Type B pancreatic cell (in vitro differentiated cells): ENCODE results near the gene TSPAN11. TPM values are rescaled to one million over a fixed set of nuclear protein-coding genes. Genes with fewer than 3 reads are reported as not detected.

Experiments used
- DNase-seq: peaks from one replicate; pipeline ENCODE4 v3.0.0; 2021; ENCODE audit warnings: mixed read lengths; ENCODE audit not compliant: unreplicated experiment; ENCODE audit errors: extremely low spot score
- H3K27ac Mint-ChIP-seq: 2 replicates; pipeline ENCODE4 v1.8.0; 2021; ENCODE audit warnings: mild to moderate bottlenecking, mixed read lengths
- H3K27me3 Mint-ChIP-seq: 2 replicates; pipeline ENCODE4 v1.8.0; 2021; ENCODE audit warnings: mixed read lengths
- H3K36me3 Mint-ChIP-seq: 2 replicates; pipeline ENCODE4 v1.8.0; 2021; ENCODE audit warnings: mixed read lengths
- H3K4me1 Mint-ChIP-seq: one replicate; pipeline ENCODE4 v1.8.0; 2021; ENCODE audit warnings: mixed read lengths; ENCODE audit not compliant: unreplicated experiment
- H3K4me3 Mint-ChIP-seq: 2 replicates; pipeline ENCODE4 v1.8.0; 2021; ENCODE audit warnings: mild to moderate bottlenecking, mixed read lengths
- H3K9me3 Mint-ChIP-seq: 2 replicates; pipeline ENCODE4 v1.8.0; 2021; ENCODE audit warnings: mixed read lengths
- total RNA-seq: library from RNA; stranded (reverse); gene quantifications from 2 replicates; pipeline ENCODE4 v1.2.1, GENCODE V29; 2021; ENCODE audit warnings: low replicate concordance
- TF ChIP-seq, protein P1 (sequence below): fragments of 200-600 bp; sonication (generic); conservative IDR thresholded peaks from 2 replicates; pipeline ENCODE4 v1.5.0; 2021; ENCODE audit warnings: antibody characterized with exemption, mild to moderate bottlenecking

The TSPAN11 gene
- total RNA-seq, 1 donor from 2014 or later = 52.3 TPM

DNA sequence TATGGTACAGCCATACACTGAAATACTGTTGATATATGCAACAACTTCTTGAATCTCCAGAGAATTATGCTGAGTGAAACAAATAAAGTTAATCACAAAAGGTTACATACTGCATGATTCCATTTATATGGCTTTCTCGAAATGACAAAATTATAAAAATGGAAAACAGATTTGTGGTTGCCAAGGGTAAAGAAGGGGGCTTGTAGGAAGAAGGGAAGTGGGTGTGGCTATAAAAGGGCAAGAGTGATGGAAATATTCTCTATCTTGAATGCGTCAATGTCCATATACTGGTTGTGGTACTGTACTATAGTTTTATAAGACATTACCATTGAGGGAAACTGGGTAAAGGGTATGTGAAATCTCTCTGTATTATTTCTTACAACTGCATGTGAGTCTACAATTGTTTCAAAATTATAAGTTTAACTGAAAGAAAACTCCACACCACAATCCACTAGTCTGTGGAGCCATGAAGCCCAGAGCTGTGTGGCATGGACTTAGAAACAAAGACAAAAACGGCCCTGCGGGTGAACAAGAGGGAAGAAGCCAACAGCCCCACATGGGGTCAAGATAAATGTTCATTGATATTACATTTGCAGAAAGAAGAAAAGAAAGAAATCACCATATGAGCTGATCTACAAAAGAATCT lies 18.3 kb upstream of the TSPAN11 start:
- H3K36me3 Mint-ChIP-seq = no peaks in the 10 kb centered on the region
- H3K27ac Mint-ChIP-seq = peak overlapping the region; percentile 10
- no peak for DNase-seq
- H3K27me3 Mint-ChIP-seq = peaks cover 21% of the 10 kb centered on the region
- TF ChIP-seq, protein P1, sequence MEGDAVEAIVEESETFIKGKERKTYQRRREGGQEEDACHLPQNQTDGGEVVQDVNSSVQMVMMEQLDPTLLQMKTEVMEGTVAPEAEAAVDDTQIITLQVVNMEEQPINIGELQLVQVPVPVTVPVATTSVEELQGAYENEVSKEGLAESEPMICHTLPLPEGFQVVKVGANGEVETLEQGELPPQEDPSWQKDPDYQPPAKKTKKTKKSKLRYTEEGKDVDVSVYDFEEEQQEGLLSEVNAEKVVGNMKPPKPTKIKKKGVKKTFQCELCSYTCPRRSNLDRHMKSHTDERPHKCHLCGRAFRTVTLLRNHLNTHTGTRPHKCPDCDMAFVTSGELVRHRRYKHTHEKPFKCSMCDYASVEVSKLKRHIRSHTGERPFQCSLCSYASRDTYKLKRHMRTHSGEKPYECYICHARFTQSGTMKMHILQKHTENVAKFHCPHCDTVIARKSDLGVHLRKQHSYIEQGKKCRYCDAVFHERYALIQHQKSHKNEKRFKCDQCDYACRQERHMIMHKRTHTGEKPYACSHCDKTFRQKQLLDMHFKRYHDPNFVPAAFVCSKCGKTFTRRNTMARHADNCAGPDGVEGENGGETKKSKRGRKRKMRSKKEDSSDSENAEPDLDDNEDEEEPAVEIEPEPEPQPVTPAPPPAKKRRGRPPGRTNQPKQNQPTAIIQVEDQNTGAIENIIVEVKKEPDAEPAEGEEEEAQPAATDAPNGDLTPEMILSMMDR = no peak
- peaks cover 15% of the 10 kb centered on the region for H3K4me1 Mint-ChIP-seq
- peak overlapping the region; percentile 17 for H3K4me3 Mint-ChIP-seq
- no peaks in the 10 kb centered on the region for H3K9me3 Mint-ChIP-seq

DNA sequence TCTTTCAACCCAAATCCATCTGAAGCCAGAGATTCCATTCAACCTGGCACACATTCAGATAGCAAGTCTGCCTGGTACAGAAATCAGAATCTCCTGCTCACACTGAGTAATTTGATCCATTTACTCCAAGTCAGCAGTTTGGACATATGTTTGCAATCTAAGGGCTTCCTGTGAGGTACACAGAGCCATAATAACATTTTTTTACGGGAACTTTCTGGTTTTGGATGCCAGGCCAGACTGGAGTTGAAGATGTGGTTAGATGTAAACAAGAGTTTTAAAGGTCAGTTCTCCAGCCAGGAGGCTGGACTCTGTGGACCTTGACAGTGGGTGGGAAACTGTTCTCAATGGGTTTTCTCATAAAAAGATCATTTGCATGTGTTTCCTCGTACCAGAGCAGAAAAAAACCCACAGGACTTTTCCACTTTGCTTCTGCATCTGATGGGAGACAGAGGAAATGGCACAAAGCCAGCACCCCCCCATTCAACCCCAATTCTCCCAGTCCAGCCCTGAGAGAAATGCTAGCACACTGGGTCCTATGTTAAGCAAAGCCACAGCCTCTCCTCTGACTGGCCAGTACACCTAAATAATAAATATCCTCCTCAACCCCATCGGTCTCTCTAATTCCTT lies 17.7 kb upstream of the TSPAN11 start:
- peak overlapping the region; percentile 63 for H3K4me3 Mint-ChIP-seq
- H3K27me3 Mint-ChIP-seq = peaks cover 25% of the 10 kb centered on the region
- no peak for DNase-seq
- H3K27ac Mint-ChIP-seq = peak overlapping the region; percentile 10
- TF ChIP-seq, protein P1 = no peak
- H3K36me3 Mint-ChIP-seq = no peaks in the 10 kb centered on the region
- H3K4me1 Mint-ChIP-seq = peaks cover 15% of the 10 kb centered on the region
- no peaks in the 10 kb centered on the region for H3K9me3 Mint-ChIP-seq

DNA sequence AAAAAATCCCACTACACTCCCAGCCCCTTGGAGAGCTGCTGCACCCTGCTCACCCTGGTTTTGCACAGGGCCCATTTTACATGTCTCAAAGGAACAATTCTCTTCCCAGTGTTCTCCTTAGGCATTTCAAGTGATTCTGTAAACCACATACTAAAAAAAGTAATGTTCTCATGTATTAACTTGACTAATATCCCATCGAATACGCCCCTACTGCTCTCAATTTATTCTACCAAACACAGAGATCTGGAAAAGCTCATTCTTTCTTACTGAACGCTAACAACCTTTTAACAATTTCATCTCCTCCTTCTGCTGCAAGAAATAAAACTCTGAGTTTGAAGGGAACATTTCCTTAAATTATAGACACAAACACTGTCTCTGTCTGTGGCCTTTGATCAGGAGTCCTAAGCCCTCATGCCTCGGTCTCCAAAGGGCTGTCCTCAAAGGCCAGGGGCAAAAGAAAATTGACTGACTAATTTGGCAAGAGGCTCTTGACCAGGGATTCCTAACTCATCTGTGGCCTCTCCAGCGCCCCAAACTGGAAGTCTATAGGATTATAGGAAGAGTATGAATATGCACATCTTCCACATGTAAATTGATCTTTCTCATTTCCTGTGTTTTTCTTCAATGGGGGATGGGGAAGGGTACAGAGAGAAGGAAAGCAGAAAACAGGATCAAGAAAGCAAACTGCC lies 17.1 kb upstream of the TSPAN11 start:
- H3K9me3 Mint-ChIP-seq = no peaks in the 10 kb centered on the region
- H3K36me3 Mint-ChIP-seq = no peaks in the 10 kb centered on the region
- peaks cover 15% of the 10 kb centered on the region for H3K4me1 Mint-ChIP-seq
- H3K4me3 Mint-ChIP-seq = peak overlapping the region; percentile 63
- H3K27ac Mint-ChIP-seq = peak overlapping the region; percentile 10
- no peak for DNase-seq
- TF ChIP-seq, protein P1 = no peak
- H3K27me3 Mint-ChIP-seq = peaks cover 25% of the 10 kb centered on the region

DNA sequence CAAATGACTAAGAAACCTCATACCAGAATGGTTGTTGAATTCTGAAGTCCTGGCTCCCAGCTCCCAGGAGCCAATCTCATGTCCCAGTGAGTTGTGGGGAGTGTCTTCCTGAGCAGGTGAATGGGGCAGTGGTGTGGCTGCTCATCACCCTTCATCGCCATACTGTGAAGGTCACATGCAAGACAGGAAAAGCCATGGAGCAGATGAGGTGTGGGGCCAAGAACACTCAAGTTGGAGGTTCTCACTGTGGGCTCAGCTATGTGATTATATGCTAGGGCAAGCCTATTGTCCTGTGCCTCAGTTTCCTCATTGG lies 16.6 kb upstream of the TSPAN11 start:
- TF ChIP-seq, protein P1 = no peak
- no peaks in the 10 kb centered on the region for H3K36me3 Mint-ChIP-seq

DNA sequence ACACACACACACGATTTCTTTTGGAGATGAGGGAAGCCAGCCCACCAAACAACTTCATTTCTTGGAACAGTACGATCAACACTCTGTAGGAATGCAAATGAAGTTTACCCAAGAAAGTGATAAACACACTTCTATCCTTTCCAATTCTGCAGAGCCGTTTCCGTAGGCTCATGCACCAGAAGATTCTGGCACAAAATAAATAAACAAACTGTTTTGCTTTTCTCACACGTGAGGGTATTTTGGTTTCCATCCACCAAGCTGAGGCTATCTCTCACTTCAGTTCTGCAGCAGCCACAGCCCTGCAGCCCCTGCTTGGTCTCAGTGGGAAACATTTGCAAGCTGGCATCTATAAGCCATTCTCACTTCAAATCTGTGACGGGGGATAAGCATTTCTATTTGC lies 15.3 kb upstream of the TSPAN11 start:
- TF ChIP-seq, protein P1 = no peak
- H3K27me3 Mint-ChIP-seq = peaks cover 25% of the 10 kb centered on the region
- no peak for DNase-seq

More for the DNA sequence above, 16.6 kb upstream of the TSPAN11 start:
- peaks cover 15% of the 10 kb centered on the region for H3K4me1 Mint-ChIP-seq
- no peak for DNase-seq
- no peaks in the 10 kb centered on the region for H3K9me3 Mint-ChIP-seq
- no peak overlapping the region for H3K4me3 Mint-ChIP-seq
- peaks cover 25% of the 10 kb centered on the region for H3K27me3 Mint-ChIP-seq
- H3K27ac Mint-ChIP-seq = peak overlapping the region; percentile 10

More for the DNA sequence above, 15.3 kb upstream of the TSPAN11 start:
- Mint-ChIP-seq H3K4me3 (no peak overlapping the region), H3K27ac (no peak overlapping the region), H3K9me3 (no peaks in the 10 kb centered on the region), H3K36me3 (no peaks in the 10 kb centered on the region), H3K4me1 (peaks cover 15% of the 10 kb centered on the region)
